DOHH2 (cell line): ENCODE measurements around the gene PKP4.

Experiments
- H3F3A ChIP-seq: fragments of 200-600 bp; sonication (generic), shearing (Covaris generic); 2 replicates; pipeline ENCODE4 v1.6.0; 2016; ENCODE audit warnings: antibody characterized with exemption, mild to moderate bottlenecking; ENCODE audit not compliant: control insufficient read depth, insufficient read depth
- H3K27ac ChIP-seq: fragments of 200-600 bp; sonication (generic); 2 replicates; pipeline ENCODE4 v1.5.1; 2014; ENCODE audit warnings: low read depth, mild to moderate bottlenecking, low read length, moderate library complexity
- H3K27me3 ChIP-seq: fragments of 200-600 bp; sonication (generic); 2 replicates; pipeline ENCODE4 v1.6.1; 2014; ENCODE audit warnings: mild to moderate bottlenecking, low read length, mixed read lengths; ENCODE audit not compliant: control insufficient read depth
- H3K36me3 ChIP-seq: fragments of 200-600 bp; sonication (generic); 2 replicates; pipeline ENCODE4 v1.6.1; 2014; ENCODE audit warnings: mild to moderate bottlenecking, low read length, moderate library complexity, mixed read lengths; ENCODE audit not compliant: control insufficient read depth
- H3K4me1 ChIP-seq: fragments of 200-600 bp; sonication (generic); 2 replicates; pipeline ENCODE4 v1.6.1; 2014; ENCODE audit warnings: mild to moderate bottlenecking, low read length, mixed read lengths; ENCODE audit not compliant: control insufficient read depth
- H3K4me2 ChIP-seq: fragments of 200-600 bp; sonication (generic); 2 replicates; pipeline ENCODE4 v1.6.0; 2014; ENCODE audit warnings: mild to moderate bottlenecking, low read length, moderate library complexity
- H3K4me3 ChIP-seq: fragments of 200-600 bp; sonication (generic); 2 replicates; pipeline ENCODE4 v1.5.1; 2014; ENCODE audit warnings: mild to moderate bottlenecking, low read length, mixed read lengths
- H3K79me2 ChIP-seq: fragments of 200-600 bp; sonication (generic); 2 replicates; pipeline ENCODE4 v1.6.1; 2014; ENCODE audit warnings: mild to moderate bottlenecking, low read length, mixed read lengths; ENCODE audit not compliant: control insufficient read depth
- H3K9me2 ChIP-seq: fragments of 200-600 bp; sonication (generic); replicated peaks from 2 replicates; pipeline ENCODE4 v1.6.1; 2014; ENCODE audit warnings: mild to moderate bottlenecking, low read length, mixed read lengths; ENCODE audit not compliant: control insufficient read depth
- H3K9me3 ChIP-seq: fragments of 200-600 bp; sonication (generic); 2 replicates; pipeline ENCODE4 v1.6.1; 2014; ENCODE audit warnings: antibody characterized with exemption, low read length, mixed read lengths; ENCODE audit not compliant: control insufficient read depth, insufficient read depth
- H4K20me1 ChIP-seq: fragments of 200-600 bp; sonication (generic); 2 replicates; pipeline ENCODE4 v1.6.0; 2014; ENCODE audit warnings: low read depth, mild to moderate bottlenecking, antibody characterized with exemption, low read length, moderate library complexity; ENCODE audit not compliant: control insufficient read depth, insufficient read depth
- CTCF ChIP-seq: fragments of 200-600 bp; sonication (generic); IDR thresholded peaks from one replicate; pipeline ENCODE4 v1.5.1; 2014; ENCODE audit warnings: antibody characterized with exemption, mild to moderate bottlenecking, low read depth, low read length; ENCODE audit not compliant: poor library complexity, severe bottlenecking
- EZH2phosphoT487 ChIP-seq: fragments of 200-600 bp; sonication (generic); IDR thresholded peaks from 2 replicates; pipeline ENCODE4 v1.6.1; 2017; ENCODE audit warnings: borderline replicate concordance, mild to moderate bottlenecking, antibody characterized with exemption, low read length, moderate library complexity, mixed read lengths

PKP4 gene

GRCh38 chr2:158502974-158503373 is 46.2 kb downstream of the PKP4 start:
- Histone ChIP-seq H3K9me2 (no peaks in the 10 kb centered on the region), H3K36me3 (no peaks in the 10 kb centered on the region), H3K4me2 (no peak overlapping the region), H3K27ac (no peak overlapping the region), H4K20me1 (no peaks in the 10 kb centered on the region), H3K4me3 (no peak overlapping the region), H3K79me2 (peaks cover 71% of the 10 kb centered on the region), H3K4me1 (no peaks in the 10 kb centered on the region), H3F3A (no peaks in the 10 kb centered on the region), H3K27me3 (no peaks in the 10 kb centered on the region), H3K9me3 (no peaks in the 10 kb centered on the region)
- no peak for TF ChIP-seq CTCF
- no peak for TF ChIP-seq EZH2phosphoT487

GRCh38 chr2:158504088-158504487 is 47.3 kb downstream of the PKP4 start:
- Histone ChIP-seq H3K4me1 (no peaks in the 10 kb centered on the region), H3K9me3 (no peaks in the 10 kb centered on the region), H3K27ac (no peak overlapping the region), H3K27me3 (no peaks in the 10 kb centered on the region), H3K9me2 (no peaks in the 10 kb centered on the region), H3K4me2 (no peak overlapping the region), H4K20me1 (no peaks in the 10 kb centered on the region), H3F3A (no peaks in the 10 kb centered on the region), H3K79me2 (peaks cover 66% of the 10 kb centered on the region), H3K36me3 (no peaks in the 10 kb centered on the region), H3K4me3 (no peak overlapping the region)
- TF ChIP-seq EZH2phosphoT487, result no peak
- TF ChIP-seq CTCF, result no peak

GRCh38 chr2:158505448-158505934 is 48.7 kb downstream of the PKP4 start:
- no peak overlapping the region for H3K4me3 ChIP-seq
- no peaks in the 10 kb centered on the region for H3K9me3 ChIP-seq
- no peak overlapping the region for H3K4me2 ChIP-seq
- no peaks in the 10 kb centered on the region for H3F3A ChIP-seq
- no peaks in the 10 kb centered on the region for H3K36me3 ChIP-seq
- no peaks in the 10 kb centered on the region for H3K4me1 ChIP-seq
- H3K9me2 ChIP-seq, result no peaks in the 10 kb centered on the region
- no peak overlapping the region for H3K27ac ChIP-seq
- TF ChIP-seq CTCF, result no peak
- TF ChIP-seq EZH2phosphoT487, result no peak
- no peaks in the 10 kb centered on the region for H4K20me1 ChIP-seq
- no peaks in the 10 kb centered on the region for H3K27me3 ChIP-seq
- peaks cover 61% of the 10 kb centered on the region for H3K79me2 ChIP-seq
